Stimulated activated CD4-positive, alpha-beta T cell treated with anti-CD3 and anti-CD28 coated beads, Interleukin-15, amount 100 ng/mL, for 1 hour (primary cell): Measurements from ENCODE around the gene TTC24.
A peak's percentile ranks its signal among the peaks of the same experiment; 100 is the strongest.
"Not testable (repeated sequence)": the region's sequence is repeated elsewhere in the genome, so short reads cannot be mapped to it uniquely, and the experiment has no call there.

Source experiments
- DNase-seq, 2 donors: peaks; one replicate each; pipeline ENCODE4 v3.0.0-alpha.2; 2020; ENCODE audit warnings: low read depth in 1 of 2, low spot score in 1 of 2

Gene TTC24

DNA sequence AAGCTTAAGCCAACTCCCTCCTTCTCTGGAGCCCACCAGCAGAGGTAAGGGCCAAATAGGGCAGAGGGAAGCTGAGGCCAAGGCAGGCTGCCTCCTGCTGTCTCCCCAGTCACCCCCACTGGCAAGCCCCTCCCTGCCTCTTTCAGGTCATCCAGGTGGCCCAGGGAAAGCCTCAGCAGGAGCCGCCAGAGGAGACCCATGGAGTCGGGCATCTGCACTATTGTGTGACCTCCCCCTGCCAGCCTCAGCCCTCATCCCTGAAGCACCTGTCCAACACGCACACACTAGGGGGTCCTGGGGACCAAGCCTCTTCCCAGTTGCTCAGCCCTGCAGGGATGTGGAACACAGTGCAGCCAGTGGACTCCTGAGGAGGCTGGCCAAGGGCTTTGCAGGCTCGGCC, 6.8 kb downstream of the TTC24 start:
- no peak for DNase-seq

DNA sequence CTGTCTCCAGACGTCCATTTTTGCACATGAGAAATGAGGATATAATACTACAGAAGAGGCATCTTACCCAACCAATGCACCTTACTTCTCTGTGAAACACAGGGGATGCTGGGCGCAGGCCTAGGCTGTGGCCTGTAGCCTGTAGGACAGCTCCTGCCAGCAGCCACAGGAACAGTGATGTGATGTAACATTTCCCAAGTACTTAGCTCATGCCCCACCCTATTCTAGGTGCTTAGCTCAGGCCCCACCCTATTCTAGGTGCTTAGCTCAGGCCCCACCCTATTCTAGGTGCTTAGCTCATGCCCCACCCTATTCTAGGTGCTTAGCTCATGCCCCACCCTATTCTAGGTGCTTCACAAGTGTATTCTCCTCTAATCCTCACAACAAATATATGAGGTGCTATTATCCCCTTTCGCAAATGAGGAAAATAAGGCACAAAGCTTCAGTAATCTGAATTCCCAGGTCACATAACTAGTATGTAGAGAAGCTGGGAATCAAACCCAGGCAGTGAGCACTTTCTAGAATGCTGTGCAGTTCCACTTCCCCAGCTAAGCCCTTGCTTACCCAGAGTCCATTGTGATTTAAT, 7.5 kb downstream of the TTC24 start:
- DNase-seq: no peak

DNA sequence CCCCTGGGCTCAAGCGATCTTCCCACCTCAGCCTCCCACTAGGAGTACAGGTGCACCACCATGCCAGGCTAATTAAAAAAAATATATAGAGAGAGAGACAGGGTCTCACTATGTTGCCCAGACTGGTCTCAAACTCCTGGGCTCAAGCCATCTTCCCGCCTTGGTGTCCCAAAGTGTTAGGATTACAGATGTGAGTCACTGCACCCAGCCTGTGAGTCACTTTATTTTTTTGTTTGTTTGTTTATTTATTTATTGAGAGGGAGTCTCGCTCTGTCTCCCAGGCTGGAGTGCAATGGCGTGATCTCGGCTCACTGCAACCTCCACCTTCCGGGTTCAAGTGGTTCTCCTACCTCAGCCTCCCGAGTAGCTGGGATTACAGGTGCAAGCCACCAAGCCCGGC, 8.4 kb downstream of the TTC24 start:
- DNase-seq: not testable (repeated sequence)

DNA sequence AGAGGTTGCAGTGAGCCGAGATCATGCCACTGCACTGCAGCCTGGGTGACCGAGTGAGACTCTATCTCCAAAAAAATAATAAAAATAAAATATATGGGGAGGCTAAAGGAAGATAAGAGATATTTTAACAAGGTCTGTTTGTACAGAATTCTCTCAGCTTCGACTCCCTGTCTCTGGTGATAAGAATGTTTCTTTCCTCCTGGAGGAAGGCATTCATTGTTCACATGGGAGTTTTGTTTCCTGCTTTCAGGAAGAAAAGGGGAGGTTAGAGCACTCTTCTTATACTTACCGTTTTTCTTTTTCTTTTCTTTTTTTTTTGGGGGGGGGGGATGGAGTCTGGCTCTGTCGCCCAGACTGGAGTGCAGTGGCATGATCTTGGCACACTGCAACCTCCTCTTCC, 10.0 kb downstream of the TTC24 start:
- no peak for DNase-seq

DNA sequence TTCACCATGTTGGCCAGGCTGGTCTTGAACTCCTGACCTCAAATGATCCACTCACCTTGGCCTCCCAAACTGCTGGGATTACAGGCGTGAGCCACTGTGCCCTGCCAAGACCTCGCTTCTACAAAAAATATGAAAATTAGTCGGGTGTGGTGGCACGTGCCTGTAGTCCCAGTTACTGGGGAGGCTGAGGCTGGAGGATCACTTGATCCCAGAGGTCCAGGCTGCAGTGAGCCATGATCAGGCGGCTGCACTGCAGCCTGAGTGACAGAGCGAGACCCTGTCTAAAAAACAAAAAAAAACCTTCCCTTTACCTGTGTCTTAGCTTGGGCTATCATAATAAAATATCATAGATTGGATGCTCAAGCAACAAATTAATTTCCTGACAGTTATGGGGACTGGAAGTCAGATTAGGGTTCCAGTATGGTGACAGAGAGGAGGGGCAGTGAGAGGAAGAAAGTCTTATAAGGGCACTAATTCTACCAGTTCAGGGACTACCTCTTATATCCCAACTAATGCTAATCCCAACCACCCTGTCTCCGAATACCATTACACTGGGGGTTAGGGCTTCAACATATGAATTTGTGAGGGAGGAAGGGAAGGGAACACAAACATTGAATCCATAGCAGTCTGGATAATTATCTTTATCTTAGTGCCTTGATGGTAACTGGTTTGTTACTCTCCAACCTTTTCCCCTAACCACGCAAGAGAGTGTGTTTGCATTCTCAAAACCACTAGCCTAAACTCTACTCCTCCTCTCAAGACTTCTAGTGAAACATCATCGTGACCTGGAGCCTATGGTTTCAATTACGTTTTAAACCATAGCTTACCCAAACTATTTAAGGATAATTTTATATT, 11.0 kb downstream of the TTC24 start:
- no peak for DNase-seq

DNA sequence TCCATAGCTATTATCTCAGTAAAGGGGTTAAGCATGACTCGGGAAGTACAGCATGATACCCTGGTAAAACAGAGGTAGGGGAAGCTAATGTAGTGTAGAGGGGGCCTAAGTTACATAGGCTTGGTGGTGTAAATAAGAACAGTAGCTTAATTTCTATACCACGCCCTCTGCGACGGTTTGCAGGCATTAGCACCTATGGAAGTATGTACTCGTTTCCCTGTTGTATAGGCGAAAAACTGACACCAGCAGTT, 11.6 kb downstream of the TTC24 start:
- DNase-seq: no peak

DNA sequence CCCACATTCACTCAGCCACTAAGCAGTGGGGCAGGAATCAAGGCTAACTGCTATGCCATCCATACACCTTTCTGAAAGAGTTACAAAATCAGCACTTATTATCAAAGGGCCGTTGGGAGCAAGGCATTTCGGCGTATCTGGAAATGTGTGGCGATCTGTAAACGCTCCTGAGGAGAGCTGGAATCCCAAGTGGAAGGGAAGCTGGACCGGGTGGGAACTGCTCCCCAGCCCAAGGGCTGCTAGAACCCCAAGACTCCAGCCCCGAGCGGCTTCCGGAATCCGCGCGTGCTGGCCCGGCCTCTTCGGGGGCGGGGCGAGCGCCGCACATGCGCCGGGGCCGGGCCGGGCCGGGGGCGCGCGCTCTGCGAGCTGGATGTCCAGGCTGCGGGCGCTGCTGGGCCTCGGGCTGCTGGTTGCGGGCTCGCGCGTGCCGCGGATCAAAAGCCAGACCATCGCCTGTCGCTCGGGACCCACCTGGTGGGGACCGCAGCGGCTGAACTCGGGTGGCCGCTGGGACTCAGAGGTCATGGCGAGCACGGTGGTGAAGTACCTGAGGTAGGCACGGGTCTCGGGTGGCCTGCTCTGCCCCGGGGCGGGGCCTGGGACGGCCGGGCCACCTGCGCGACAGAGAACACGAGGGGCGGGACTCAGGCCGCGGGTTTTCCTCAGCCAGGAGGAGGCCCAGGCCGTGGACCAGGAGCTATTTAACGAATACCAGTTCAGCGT, 12.1 kb downstream of the TTC24 start, which contains the start of gene NAXE:
NAXE (plus strand) TSS at position 345 of the 726 bp plus-strand sequence; CDS start at position 374, 29 bp downstream.
- DNase-seq: peak; percentile 47 to 66

DNA sequence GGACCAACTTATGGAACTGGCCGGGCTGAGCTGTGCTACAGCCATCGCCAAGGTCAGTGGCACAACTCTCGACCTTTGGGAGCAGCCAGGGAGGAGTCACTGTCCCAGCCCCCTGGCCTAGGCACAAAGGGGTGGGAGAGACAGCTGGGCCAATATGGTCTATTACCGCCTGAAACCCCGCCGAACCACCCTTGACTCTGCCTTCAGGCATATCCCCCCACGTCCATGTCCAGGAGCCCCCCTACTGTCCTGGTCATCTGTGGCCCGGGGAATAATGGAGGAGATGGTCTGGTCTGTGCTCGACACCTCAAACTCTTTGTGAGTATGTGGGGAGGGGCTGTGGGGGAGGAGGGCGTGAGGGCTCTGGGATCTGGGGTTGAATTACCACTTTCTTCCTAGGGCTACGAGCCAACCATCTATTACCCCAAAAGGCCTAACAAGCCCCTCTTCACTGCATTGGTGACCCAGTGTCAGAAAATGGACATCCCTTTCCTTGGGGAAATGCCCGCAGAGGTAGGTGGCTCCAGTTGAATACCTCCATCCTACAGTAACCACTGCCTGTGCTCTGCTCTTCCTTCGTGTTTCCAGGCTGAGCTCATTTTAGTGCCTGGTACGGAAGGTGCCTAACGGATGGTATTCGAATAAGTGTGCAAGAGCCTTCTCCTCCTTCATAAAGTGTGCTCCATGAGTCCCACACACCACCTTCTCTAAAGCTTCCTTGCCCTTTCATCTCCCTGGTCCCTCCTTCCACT, 12.8 kb downstream of the TTC24 start:
- DNase-seq: no peak

DNA sequence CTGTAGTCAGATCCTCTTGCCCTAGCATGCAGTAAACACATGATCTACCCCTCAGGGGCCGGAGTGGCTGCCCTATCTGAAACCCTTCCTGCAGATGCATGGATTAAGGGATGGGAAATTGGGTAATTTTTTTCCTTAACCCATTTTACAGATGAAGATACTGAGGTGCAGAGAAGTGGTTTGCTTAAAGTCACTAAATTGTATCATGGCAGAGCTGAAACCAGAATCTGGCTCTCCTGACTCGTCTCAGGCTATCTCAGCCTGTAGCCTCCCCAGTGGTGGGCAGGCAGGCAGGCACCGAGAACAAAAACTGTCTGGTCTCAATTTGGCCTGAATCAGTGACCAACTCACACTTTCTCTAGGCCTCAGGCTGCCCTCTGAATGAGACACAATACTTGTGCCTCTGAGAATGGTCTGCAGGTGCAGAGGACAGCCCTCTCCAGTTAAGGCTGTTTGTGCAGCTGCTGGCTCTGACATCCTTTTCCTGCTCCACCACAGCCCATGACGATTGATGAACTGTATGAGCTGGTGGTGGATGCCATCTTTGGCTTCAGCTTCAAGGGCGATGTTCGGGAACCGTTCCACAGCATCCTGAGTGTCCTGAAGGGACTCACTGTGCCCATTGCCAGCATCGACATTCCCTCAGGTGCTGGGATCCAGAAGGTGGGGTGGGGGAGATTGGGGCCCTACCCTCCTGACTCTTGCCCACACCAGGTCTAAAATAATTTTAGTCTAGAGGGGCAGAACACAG, 13.6 kb downstream of the TTC24 start:
- DNase-seq: no peak

DNA sequence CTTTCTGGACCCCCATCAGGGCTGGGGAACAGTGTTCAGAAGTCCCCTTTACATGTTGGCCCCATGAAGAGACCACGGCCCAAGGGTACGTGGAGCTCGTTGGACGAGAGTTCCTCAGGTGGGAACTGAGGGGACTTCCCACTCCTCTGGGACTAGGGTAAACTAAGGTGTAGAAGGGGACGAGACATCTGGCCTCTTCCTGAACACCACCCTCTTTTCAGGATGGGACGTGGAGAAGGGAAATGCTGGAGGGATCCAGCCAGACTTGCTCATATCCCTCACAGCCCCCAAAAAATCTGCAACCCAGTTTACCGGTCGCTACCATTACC, 14.1 kb downstream of the TTC24 start:
- no peak for DNase-seq

DNA sequence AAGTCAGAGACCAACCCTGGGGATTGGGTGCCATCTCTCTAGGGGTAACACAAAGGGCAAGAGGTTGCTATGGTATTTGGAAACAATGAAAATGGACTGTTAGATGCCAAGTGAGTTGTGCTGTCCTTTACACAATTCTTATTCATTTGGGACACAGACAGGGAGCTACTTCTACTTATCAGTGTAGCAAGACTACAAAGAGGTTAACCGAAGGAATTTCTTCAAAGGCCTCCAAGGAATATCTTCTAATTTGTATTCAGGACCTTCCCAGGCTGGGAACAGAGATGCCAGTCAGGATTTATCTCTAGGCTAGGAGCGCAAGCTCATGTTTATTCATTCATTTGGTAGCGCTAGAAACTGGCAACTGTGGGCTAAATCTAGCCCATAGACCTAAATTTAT, 14.7 kb downstream of the TTC24 start:
- no peak for DNase-seq

DNA sequence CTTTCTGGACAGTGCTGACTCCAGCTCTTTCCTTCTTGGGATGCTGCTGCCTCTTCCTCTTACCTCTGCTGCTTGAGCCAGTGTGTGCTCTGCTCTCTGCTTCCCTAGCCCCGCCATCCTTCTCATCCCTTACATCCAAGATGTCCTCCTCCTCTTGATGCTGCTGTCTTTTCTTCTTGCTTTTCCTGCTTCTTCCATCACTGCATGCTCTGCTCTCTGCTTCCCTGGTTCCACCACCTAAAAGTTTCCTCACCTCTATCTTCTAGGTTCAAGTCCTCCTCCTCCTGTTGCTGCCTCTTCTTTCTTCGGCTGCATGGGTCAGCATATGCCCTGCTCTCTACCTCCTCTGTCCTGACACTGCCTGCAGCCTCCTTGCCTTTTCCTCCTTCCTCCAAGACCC, 15.5 kb downstream of the TTC24 start:
- no peak for DNase-seq

DNA sequence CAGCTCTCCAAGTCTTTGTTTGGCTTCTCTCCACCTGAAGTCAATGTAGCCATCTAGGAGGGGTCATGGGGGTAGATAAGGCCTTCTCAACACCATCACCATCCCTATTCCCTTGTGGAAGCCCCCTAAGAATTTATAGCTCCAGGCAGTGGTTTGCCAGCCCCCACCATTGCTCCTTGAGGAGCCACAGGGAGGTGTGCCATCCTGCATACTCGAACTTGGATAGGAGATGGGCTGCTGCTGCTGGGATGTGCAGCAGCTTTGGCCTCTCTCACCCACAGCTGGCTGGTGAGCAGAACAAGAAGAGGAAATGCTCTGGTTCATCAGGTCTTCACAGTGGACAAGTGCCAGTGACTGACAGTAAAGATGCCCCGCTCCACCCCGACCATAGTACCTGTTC, 16.9 kb downstream of the TTC24 start:
- DNase-seq: no peak

DNA sequence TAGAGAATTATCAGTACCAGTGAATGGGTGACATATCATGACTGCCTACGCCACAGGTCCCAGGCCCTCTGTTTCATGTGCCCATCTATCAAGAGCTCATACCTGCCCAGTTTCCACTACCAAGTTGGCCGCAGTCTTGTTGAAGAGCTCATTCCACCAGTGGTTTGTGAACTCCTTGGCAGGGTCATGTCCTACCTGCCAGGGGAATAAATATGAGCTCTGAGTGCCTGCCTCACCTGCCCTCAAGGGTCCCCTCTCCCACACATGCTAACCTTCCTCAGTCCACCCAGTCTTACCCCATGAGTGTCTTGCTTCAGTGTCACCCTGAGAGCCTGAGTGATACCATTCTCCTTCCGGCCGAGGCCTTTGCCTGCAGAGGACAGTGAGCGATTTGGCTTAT, 18.6 kb downstream of the TTC24 start:
- DNase-seq: no peak

DNA sequence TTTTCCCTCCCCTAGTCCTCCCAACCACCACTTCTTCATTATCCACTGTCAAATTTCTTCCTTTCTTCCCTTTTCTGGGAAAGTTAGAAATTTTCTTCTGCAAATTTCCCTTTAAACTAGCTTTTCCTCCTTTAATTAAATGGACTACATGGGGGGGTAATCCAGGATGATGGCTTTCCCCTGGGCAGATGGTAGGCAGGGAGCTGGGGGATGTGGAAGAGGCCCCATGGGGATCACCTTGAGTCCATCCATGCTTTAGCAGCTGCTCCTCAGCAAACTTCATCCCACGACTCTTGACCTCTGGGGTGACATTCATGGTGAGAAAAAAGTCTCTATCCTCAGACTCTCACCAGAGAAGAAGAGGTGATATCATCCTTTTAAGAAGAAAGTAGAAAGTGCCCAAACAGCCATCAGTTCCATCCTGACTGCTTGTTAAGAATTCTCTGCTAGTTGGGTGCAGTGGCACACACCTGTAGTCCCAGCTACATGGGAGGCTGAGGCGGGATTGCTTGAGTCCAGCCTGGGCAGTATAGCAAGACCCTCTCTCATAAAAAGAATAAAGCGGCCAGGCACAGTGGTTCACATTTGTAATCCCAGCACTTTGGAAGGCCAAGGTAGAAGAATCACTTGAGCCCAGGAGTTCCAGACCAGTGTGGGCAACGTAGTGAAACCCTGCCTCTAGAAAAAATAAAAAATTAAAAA, 19.4 kb downstream of the TTC24 start:
- DNase-seq: no peak

DNA sequence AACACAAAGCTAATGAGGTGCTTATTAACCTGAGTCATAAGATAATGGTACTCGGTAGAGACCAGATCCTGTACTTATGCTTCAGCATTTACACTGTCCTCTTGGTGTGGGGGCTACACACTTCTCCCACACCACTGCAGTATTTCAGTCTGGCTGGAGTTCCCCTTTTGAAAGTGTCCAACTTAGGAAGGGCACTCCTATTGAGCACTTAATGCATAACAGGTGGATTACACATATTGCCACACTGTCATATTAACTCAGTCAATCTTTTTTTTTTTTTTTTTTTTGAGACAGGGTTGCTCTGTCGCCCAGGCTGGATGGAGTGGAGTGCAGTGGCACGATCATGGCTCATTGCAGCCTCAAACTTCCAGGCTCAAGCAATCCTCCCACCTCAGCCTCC, 20.3 kb downstream of the TTC24 start:
- no peak for DNase-seq

DNA sequence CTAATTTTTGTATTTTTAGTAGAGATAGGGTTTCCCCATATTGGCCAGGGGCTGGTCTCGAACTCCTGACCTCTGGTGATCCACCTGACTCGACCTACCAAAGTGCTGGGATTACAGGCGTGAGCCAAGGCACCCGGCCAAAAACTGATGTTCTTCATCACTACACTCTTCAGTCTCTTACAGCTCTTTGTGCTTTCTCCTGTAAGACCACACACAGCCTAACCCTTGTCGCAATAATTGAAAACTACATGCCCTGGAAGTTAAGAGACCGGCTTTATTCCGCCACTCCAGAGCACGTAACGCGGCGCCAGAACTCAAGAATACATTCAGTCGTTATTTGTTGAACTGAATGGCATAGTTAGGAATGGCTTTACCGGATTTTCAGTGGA, 21.2 kb downstream of the TTC24 start:
- DNase-seq: no peak

DNA sequence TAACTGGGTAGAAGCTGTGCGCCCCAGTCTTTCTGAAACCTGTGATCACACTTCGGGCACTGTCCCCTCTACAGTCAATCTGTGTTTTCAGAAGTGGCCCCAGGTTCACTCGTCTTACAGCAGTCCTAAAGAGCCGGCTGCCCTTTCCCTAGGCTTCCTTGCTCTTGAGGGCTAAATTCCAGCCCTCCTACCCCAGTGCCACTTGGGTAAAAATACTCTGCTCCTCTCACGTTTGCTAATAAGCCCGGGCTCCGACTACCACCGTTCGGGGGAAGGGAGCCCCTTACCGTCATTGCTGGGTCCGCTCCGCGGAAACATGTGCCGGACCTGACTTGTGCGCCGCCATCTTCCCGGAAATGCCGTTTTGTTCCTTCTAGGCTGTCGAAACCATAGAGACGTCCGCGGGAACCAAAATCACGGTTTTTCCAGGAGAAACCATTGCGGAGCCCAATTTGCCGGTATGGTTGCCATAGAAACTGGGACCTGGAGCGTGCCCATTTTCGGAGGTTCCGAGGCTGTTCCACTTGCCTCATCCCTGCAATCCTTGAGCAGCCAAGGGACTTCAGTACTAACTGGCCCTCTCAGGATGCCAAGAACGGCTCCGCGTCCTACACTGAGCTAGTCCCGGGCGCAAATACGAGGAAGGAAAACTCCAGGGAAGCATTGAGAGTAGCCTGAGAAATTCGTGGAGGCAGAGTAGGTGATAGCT, 21.8 kb downstream of the TTC24 start, which contains the start of gene GPATCH4:
GPATCH4 (minus strand) TSS at position 358 of the 709 bp plus-strand sequence.
- peak; percentile 59 to 64 for DNase-seq

DNA sequence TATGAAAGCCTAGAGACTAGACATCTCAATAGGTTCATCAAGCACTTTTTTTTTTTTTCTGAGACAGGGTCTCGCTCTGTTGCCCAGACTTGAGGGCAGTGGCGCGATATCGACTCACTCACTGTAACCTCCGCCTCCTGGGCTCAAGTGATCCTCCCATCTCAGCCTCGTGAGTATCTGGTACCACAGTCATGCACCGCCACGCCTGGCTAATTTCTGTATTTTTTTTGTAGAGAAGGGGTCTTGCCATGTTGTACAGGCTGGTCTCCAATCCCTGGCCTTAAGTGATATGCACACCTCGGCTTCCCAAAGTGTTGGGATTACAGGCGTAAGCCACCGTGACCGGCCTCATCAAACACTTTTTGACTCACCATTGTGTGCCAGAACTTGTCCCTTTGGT, 22.4 kb downstream of the TTC24 start:
- DNase-seq: no peak

DNA sequence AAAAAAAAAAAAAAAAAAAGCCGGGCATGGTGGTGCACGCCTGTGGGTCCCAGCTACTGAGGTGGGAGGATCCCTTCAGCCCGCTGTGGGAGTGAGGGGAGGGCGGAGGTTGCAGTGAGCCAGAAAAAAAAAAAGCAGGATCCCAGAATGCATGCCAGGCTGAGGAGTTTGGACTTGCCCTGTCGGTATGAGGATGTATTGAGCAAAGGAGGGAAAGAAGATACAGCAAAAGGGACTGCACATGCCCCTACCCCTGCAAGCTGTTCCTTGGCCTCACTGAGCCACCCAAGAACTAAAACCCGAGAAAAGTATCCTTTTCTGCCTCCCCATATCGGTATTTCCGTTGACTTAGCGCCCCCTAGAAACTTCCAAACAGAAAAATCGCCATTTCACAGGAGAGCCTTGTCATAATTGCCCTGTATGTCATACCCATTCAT, 23.1 kb downstream of the TTC24 start:
- DNase-seq: no peak
